ENCODE results near the gene KIF26B. TPM values are rescaled to one million over a fixed set of nuclear protein-coding genes. Genes with fewer than 3 reads are reported as not detected.

Gene KIF26B
- total RNA-seq, 1 experiment from 2014 or later: 0.04 TPM

GRCh38 chr1:245615001-245615400 lies 460.2 kb downstream of the KIF26B start:
- H3K4me3 ChIP-seq (ENCODE audit: low read length): no peak overlapping the region
- no peaks in the 10 kb centered on the region for H3K9me2 ChIP-seq (replicated peaks; ENCODE audit: low read length)
- ATAC-seq (no peak), DNase-seq (no peak)
- H3K9me3 ChIP-seq (ENCODE audit: low read length): no peaks in the 10 kb centered on the region
- POLR2A ChIA-PET (ENCODE audit: unreplicated experiment): no interaction called here
- no peak overlapping the region for H3K9ac ChIP-seq (ENCODE audit: low read length)
- no peak overlapping the region for H2AFZ ChIP-seq (ENCODE audit: low read length)
- BruUV-seq (replicated peaks): no TSS peak
- no peaks in the 10 kb centered on the region for H4K20me1 ChIP-seq (ENCODE audit: low read length)
- CTCF ChIA-PET: no interaction called here
- no peaks in the 10 kb centered on the region for H3K4me1 ChIP-seq (ENCODE audit: insufficient read depth, low read length)
- no peak overlapping the region for H3K27ac ChIP-seq (ENCODE audit: low read length)
- no peaks in the 10 kb centered on the region for H3F3A ChIP-seq (ENCODE audit: low read length, unreplicated experiment)
- peaks cover 70% of the 10 kb centered on the region for H3K27me3 ChIP-seq (ENCODE audit: low read length)
- intact Hi-C loops (cut with micrococcal nuclease): no loop called here
- H3K79me2 ChIP-seq (ENCODE audit: low read length): no peaks in the 10 kb centered on the region
- H3K4me2 ChIP-seq (ENCODE audit: low read length): no peak overlapping the region
- TF ChIP-seq EZH2phosphoT487 (IDR thresholded peaks at IDR 0.05; ENCODE audit: borderline replicate concordance, low read length): no peak
- TF ChIP-seq, protein P1, sequence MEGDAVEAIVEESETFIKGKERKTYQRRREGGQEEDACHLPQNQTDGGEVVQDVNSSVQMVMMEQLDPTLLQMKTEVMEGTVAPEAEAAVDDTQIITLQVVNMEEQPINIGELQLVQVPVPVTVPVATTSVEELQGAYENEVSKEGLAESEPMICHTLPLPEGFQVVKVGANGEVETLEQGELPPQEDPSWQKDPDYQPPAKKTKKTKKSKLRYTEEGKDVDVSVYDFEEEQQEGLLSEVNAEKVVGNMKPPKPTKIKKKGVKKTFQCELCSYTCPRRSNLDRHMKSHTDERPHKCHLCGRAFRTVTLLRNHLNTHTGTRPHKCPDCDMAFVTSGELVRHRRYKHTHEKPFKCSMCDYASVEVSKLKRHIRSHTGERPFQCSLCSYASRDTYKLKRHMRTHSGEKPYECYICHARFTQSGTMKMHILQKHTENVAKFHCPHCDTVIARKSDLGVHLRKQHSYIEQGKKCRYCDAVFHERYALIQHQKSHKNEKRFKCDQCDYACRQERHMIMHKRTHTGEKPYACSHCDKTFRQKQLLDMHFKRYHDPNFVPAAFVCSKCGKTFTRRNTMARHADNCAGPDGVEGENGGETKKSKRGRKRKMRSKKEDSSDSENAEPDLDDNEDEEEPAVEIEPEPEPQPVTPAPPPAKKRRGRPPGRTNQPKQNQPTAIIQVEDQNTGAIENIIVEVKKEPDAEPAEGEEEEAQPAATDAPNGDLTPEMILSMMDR (conservative IDR thresholded peaks at IDR 0.05; ENCODE audit: low read depth, low read length): no peak
- TF ChIP-seq EZH2 (IDR thresholded peaks at IDR 0.05; ENCODE audit: low read length, unreplicated experiment): no peak
- no peaks in the 10 kb centered on the region for H3K36me3 ChIP-seq (ENCODE audit: low read depth, low read length)

GRCh38 chr1:245621589-245621988 lies 466.8 kb downstream of the KIF26B start:
- H3K4me1 ChIP-seq (ENCODE audit: insufficient read depth, low read length): no peaks in the 10 kb centered on the region
- no peaks in the 10 kb centered on the region for H3K36me3 ChIP-seq (ENCODE audit: low read depth, low read length)
- H3K4me3 ChIP-seq (ENCODE audit: low read length): no peak overlapping the region
- ATAC-seq (no peak), DNase-seq (peak; percentile 11)
- H3F3A ChIP-seq (ENCODE audit: low read length, unreplicated experiment): no peaks in the 10 kb centered on the region
- ChIA-PET POLR2A (ENCODE audit: unreplicated experiment) (no interaction called here), CTCF (no interaction called here)
- H3K27me3 ChIP-seq (ENCODE audit: low read length): peaks cover 64% of the 10 kb centered on the region
- no peaks in the 10 kb centered on the region for H3K79me2 ChIP-seq (ENCODE audit: low read length)
- no peak overlapping the region for H3K4me2 ChIP-seq (ENCODE audit: low read length)
- intact Hi-C loops (cut with micrococcal nuclease): no loop called here
- H3K9me3 ChIP-seq (ENCODE audit: low read length): no peaks in the 10 kb centered on the region
- no peak overlapping the region for H3K9ac ChIP-seq (ENCODE audit: low read length)
- BruUV-seq (replicated peaks): no TSS peak
- H3K9me2 ChIP-seq (replicated peaks; ENCODE audit: low read length): no peaks in the 10 kb centered on the region
- no peak overlapping the region for H2AFZ ChIP-seq (ENCODE audit: low read length)
- no peaks in the 10 kb centered on the region for H4K20me1 ChIP-seq (ENCODE audit: low read length)
- H3K27ac ChIP-seq (ENCODE audit: low read length): no peak overlapping the region
- TF ChIP-seq, protein P1 (conservative IDR thresholded peaks at IDR 0.05; ENCODE audit: low read depth, low read length): no peak
- TF ChIP-seq EZH2 (IDR thresholded peaks at IDR 0.05; ENCODE audit: low read length, unreplicated experiment) (no peak), EZH2phosphoT487 (IDR thresholded peaks at IDR 0.05; ENCODE audit: borderline replicate concordance, low read length) (no peak)

- H2AFZ ChIP-seq (ENCODE audit: low read length): no peak overlapping the region
- ATAC-seq (no peak), DNase-seq (no peak)
- no peak overlapping the region for H3K9ac ChIP-seq (ENCODE audit: low read length)
- POLR2A ChIA-PET (ENCODE audit: unreplicated experiment): no interaction called here
- BruUV-seq (replicated peaks): no TSS peak
- no peak overlapping the region for H3K4me2 ChIP-seq (ENCODE audit: low read length)
- no peaks in the 10 kb centered on the region for H3K36me3 ChIP-seq (ENCODE audit: low read depth, low read length)
- no peaks in the 10 kb centered on the region for H3F3A ChIP-seq (ENCODE audit: low read length, unreplicated experiment)
- no peaks in the 10 kb centered on the region for H3K9me2 ChIP-seq (replicated peaks; ENCODE audit: low read length)
- no peaks in the 10 kb centered on the region for H3K79me2 ChIP-seq (ENCODE audit: low read length)
- peaks cover 65% of the 10 kb centered on the region for H3K27me3 ChIP-seq (ENCODE audit: low read length)
- no peaks in the 10 kb centered on the region for H4K20me1 ChIP-seq (ENCODE audit: low read length)
- no peaks in the 10 kb centered on the region for H3K4me1 ChIP-seq (ENCODE audit: insufficient read depth, low read length)
- no peak overlapping the region for H3K4me3 ChIP-seq (ENCODE audit: low read length)
- H3K9me3 ChIP-seq (ENCODE audit: low read length): no peaks in the 10 kb centered on the region
- no peak for TF ChIP-seq EZH2phosphoT487 (IDR thresholded peaks at IDR 0.05; ENCODE audit: borderline replicate concordance, low read length)
- TF ChIP-seq EZH2 (IDR thresholded peaks at IDR 0.05; ENCODE audit: low read length, unreplicated experiment): no peak
- TF ChIP-seq, protein P1 (conservative IDR thresholded peaks at IDR 0.05; ENCODE audit: low read depth, low read length): no peak
- CTCF ChIA-PET: interaction anchor here (0.6 kb wide), 1 partner anchor 253 kb away, joined by 15 read pairs; no protein-coding TSS in a partner anchor
- intact Hi-C loops (cut with micrococcal nuclease): no loop called here
- no peak overlapping the region for H3K27ac ChIP-seq (ENCODE audit: low read length)
Observed at GRCh38 chr1:245622332-245623014, 467.7 kb downstream of the KIF26B start.
